Activated T-cell treated with anti-CD3 and anti-CD28 coated beads, Interleukin-2, amount 50 U/mL, for 24 hours (primary cell): ENCODE data around the gene COL28A1.
A peak's percentile ranks its signal among the peaks of the same experiment; 100 is the strongest.

Source experiments
- DNase-seq: peaks from one replicate; pipeline ENCODE4 v3.0.0-alpha.2; 2020
- H3K27ac Mint-ChIP-seq: 2 replicates; pipeline ENCODE4 v1.8.0; 2020; ENCODE audit warnings: mild to moderate bottlenecking, mixed read lengths
- H3K27me3 Mint-ChIP-seq: 2 replicates; pipeline ENCODE4 v1.8.0; 2020; ENCODE audit warnings: mixed read lengths
- H3K36me3 Mint-ChIP-seq: 2 replicates; pipeline ENCODE4 v1.8.0; 2020; ENCODE audit warnings: low read depth, mixed read lengths
- H3K4me1 Mint-ChIP-seq: 2 replicates; pipeline ENCODE4 v1.8.0; 2020; ENCODE audit warnings: low read depth, mixed read lengths
- H3K4me3 Mint-ChIP-seq: 2 replicates; pipeline ENCODE4 v1.8.0; 2020; ENCODE audit warnings: mild to moderate bottlenecking, moderate library complexity, mixed read lengths
- H3K9me3 Mint-ChIP-seq: 2 replicates; pipeline ENCODE4 v1.8.0; 2020; ENCODE audit warnings: mixed read lengths

COL28A1 gene

GRCh38 chr7:7443806-7444350 is 91.8 kb downstream of the COL28A1 start:
- H3K27ac Mint-ChIP-seq = no peak overlapping the region
- no peaks in the 10 kb centered on the region for H3K27me3 Mint-ChIP-seq
- peaks cover 2% of the 10 kb centered on the region for H3K36me3 Mint-ChIP-seq
- no peak for DNase-seq
- peaks cover 9% of the 10 kb centered on the region for H3K4me1 Mint-ChIP-seq
- H3K4me3 Mint-ChIP-seq = no peak overlapping the region
- H3K9me3 Mint-ChIP-seq = peaks cover 27% of the 10 kb centered on the region

GRCh38 chr7:7439564-7439963 is 96.1 kb downstream of the COL28A1 start:
- no peak for DNase-seq
- H3K4me1 Mint-ChIP-seq = peaks cover 9% of the 10 kb centered on the region
- no peaks in the 10 kb centered on the region for H3K27me3 Mint-ChIP-seq
- no peak overlapping the region for H3K27ac Mint-ChIP-seq
- H3K9me3 Mint-ChIP-seq = peaks cover under 1% of the 10 kb centered on the region
- H3K4me3 Mint-ChIP-seq = no peak overlapping the region
- H3K36me3 Mint-ChIP-seq = no peaks in the 10 kb centered on the region

GRCh38 chr7:7438851-7439250 is 96.8 kb downstream of the COL28A1 start:
- no peak for DNase-seq
- Mint-ChIP-seq H3K27me3 (no peaks in the 10 kb centered on the region), H3K36me3 (no peaks in the 10 kb centered on the region), H3K9me3 (no peaks in the 10 kb centered on the region), H3K27ac (no peak overlapping the region), H3K4me1 (peaks cover 7% of the 10 kb centered on the region), H3K4me3 (no peak overlapping the region)

GRCh38 chr7:7435978-7436377 is 99.7 kb downstream of the COL28A1 start:
- no peak overlapping the region for H3K4me3 Mint-ChIP-seq

GRCh38 chr7:7434329-7434728 is 101.3 kb downstream of the COL28A1 start:
- H3K27me3 Mint-ChIP-seq = peaks cover 5% of the 10 kb centered on the region
- no peak for DNase-seq
- H3K27ac Mint-ChIP-seq = no peak overlapping the region
- no peaks in the 10 kb centered on the region for H3K4me1 Mint-ChIP-seq
- no peaks in the 10 kb centered on the region for H3K36me3 Mint-ChIP-seq
- H3K9me3 Mint-ChIP-seq = no peaks in the 10 kb centered on the region
- no peak overlapping the region for H3K4me3 Mint-ChIP-seq

More at GRCh38 chr7:7435978-7436377, 99.7 kb downstream of the COL28A1 start:
- no peaks in the 10 kb centered on the region for H3K36me3 Mint-ChIP-seq
- no peaks in the 10 kb centered on the region for H3K9me3 Mint-ChIP-seq
- no peaks in the 10 kb centered on the region for H3K4me1 Mint-ChIP-seq
- no peak overlapping the region for H3K27ac Mint-ChIP-seq
- H3K27me3 Mint-ChIP-seq = no peaks in the 10 kb centered on the region
- no peak for DNase-seq

GRCh38 chr7:7433811-7434210 is 101.9 kb downstream of the COL28A1 start:
- Mint-ChIP-seq H3K4me3 (no peak overlapping the region), H3K9me3 (no peaks in the 10 kb centered on the region), H3K27me3 (peaks cover 7% of the 10 kb centered on the region), H3K4me1 (no peaks in the 10 kb centered on the region), H3K27ac (no peak overlapping the region), H3K36me3 (no peaks in the 10 kb centered on the region)
- no peak for DNase-seq

GRCh38 chr7:7432979-7433378 is 102.7 kb downstream of the COL28A1 start:
- Mint-ChIP-seq H3K27ac (no peak overlapping the region), H3K36me3 (no peaks in the 10 kb centered on the region), H3K27me3 (peaks cover 7% of the 10 kb centered on the region), H3K9me3 (no peaks in the 10 kb centered on the region), H3K4me3 (no peak overlapping the region), H3K4me1 (no peaks in the 10 kb centered on the region)
- no peak for DNase-seq

- Mint-ChIP-seq H3K4me1 (peaks cover 11% of the 10 kb centered on the region), H3K36me3 (no peaks in the 10 kb centered on the region)
Observed at GRCh38 chr7:7428806-7429205, 106.9 kb downstream of the COL28A1 start.

GRCh38 chr7:7427363-7427762 is 108.3 kb downstream of the COL28A1 start:
- Mint-ChIP-seq H3K36me3 (no peaks in the 10 kb centered on the region), H3K27ac (no peak overlapping the region), H3K4me1 (peaks cover 11% of the 10 kb centered on the region), H3K27me3 (peaks cover 7% of the 10 kb centered on the region), H3K4me3 (no peak overlapping the region), H3K9me3 (no peaks in the 10 kb centered on the region)
- DNase-seq = no peak

More at GRCh38 chr7:7428806-7429205, 106.9 kb downstream of the COL28A1 start:
- Mint-ChIP-seq H3K4me3 (no peak overlapping the region), H3K27me3 (peaks cover 7% of the 10 kb centered on the region), H3K9me3 (no peaks in the 10 kb centered on the region), H3K27ac (no peak overlapping the region)
- DNase-seq = no peak

GRCh38 chr7:7426676-7427075 is 109.0 kb downstream of the COL28A1 start:
- H3K27me3 Mint-ChIP-seq = peaks cover 7% of the 10 kb centered on the region
- no peak for DNase-seq
- no peaks in the 10 kb centered on the region for H3K36me3 Mint-ChIP-seq
- H3K9me3 Mint-ChIP-seq = no peaks in the 10 kb centered on the region
- no peak overlapping the region for H3K27ac Mint-ChIP-seq
- peaks cover 11% of the 10 kb centered on the region for H3K4me1 Mint-ChIP-seq
- no peak overlapping the region for H3K4me3 Mint-ChIP-seq

GRCh38 chr7:7425321-7425720 is 110.4 kb downstream of the COL28A1 start:
- DNase-seq = no peak
- no peaks in the 10 kb centered on the region for H3K9me3 Mint-ChIP-seq
- peaks cover 7% of the 10 kb centered on the region for H3K27me3 Mint-ChIP-seq
- H3K36me3 Mint-ChIP-seq = no peaks in the 10 kb centered on the region
- H3K27ac Mint-ChIP-seq = no peak overlapping the region
- peaks cover 11% of the 10 kb centered on the region for H3K4me1 Mint-ChIP-seq
- no peak overlapping the region for H3K4me3 Mint-ChIP-seq

GRCh38 chr7:7424151-7424873 is 111.4 kb downstream of the COL28A1 start:
- peak; percentile 36 for DNase-seq
- no peaks in the 10 kb centered on the region for H3K9me3 Mint-ChIP-seq
- peaks cover 2% of the 10 kb centered on the region for H3K27me3 Mint-ChIP-seq
- no peaks in the 10 kb centered on the region for H3K36me3 Mint-ChIP-seq
- H3K4me3 Mint-ChIP-seq = peak overlapping the region; percentile 69
- peak overlapping the region; percentile 9 for H3K27ac Mint-ChIP-seq
- H3K4me1 Mint-ChIP-seq = peaks cover 11% of the 10 kb centered on the region

GRCh38 chr7:7422641-7423040 is 113.0 kb downstream of the COL28A1 start:
- Mint-ChIP-seq H3K9me3 (no peaks in the 10 kb centered on the region), H3K4me3 (no peak overlapping the region), H3K27me3 (no peaks in the 10 kb centered on the region), H3K4me1 (peaks cover 11% of the 10 kb centered on the region), H3K27ac (no peak overlapping the region), H3K36me3 (no peaks in the 10 kb centered on the region)
- DNase-seq = no peak

GRCh38 chr7:7421826-7422225 is 113.8 kb downstream of the COL28A1 start:
- Mint-ChIP-seq H3K4me3 (no peak overlapping the region), H3K4me1 (peaks cover 11% of the 10 kb centered on the region), H3K27ac (no peak overlapping the region), H3K27me3 (no peaks in the 10 kb centered on the region), H3K9me3 (no peaks in the 10 kb centered on the region), H3K36me3 (no peaks in the 10 kb centered on the region)
- no peak for DNase-seq

- DNase-seq = no peak
- Mint-ChIP-seq H3K9me3 (no peaks in the 10 kb centered on the region), H3K4me1 (peaks cover 10% of the 10 kb centered on the region), H3K27me3 (no peaks in the 10 kb centered on the region), H3K36me3 (no peaks in the 10 kb centered on the region), H3K4me3 (no peak overlapping the region), H3K27ac (no peak overlapping the region)
Observed at GRCh38 chr7:7418997-7419396, 116.7 kb downstream of the COL28A1 start.
